WTC11 (cell line): ENCODE data around the gene RBFOX2. TPM values are rescaled to one million over a fixed set of nuclear protein-coding genes. Genes with fewer than 3 reads are reported as not detected.

Experiments used
- ATAC-seq: fragments of 200-7000 bp; cut with Tn5 transposase; 2 replicates; pipeline ENCODE4 v1.10.0; 2021; ENCODE audit warnings: mild to moderate bottlenecking, moderate library complexity
- CTCF ChIA-PET: fragments of 300-600 bp; sonication (Branson Sonifier 250); formaldehyde crosslinking; loops from one replicate; lab custom pipeline; 2021; ENCODE audit warnings: antibody characterized with exemption; lab: Charles Lee
- POLR2A ChIA-PET: fragments of 350-600 bp; sonication (Branson Sonifier 250); formaldehyde crosslinking; loops from one replicate; lab custom pipeline; 2021; ENCODE audit warnings: antibody characterized with exemption; lab: Charles Lee
- DNase-seq: peaks from one replicate; pipeline ENCODE4 v3.0.0; 2021; ENCODE audit warnings: low spot score
- H3K27ac Mint-ChIP-seq: 2 replicates; pipeline ENCODE4 v1.8.0; 2021; ENCODE audit warnings: mixed read lengths
- H3K27me3 Mint-ChIP-seq: 2 replicates; pipeline ENCODE4 v1.8.0; 2021; ENCODE audit warnings: low read depth, mild to moderate bottlenecking, moderate library complexity, mixed read lengths
- H3K36me3 Mint-ChIP-seq: 2 replicates; pipeline ENCODE4 v1.8.0; 2021; ENCODE audit warnings: mixed read lengths
- H3K4me1 Mint-ChIP-seq: 2 replicates; pipeline ENCODE4 v1.8.0; 2022; ENCODE audit warnings: mixed read lengths
- H3K4me3 Mint-ChIP-seq: 2 replicates; pipeline ENCODE4 v1.8.0; 2021; ENCODE audit warnings: mild to moderate bottlenecking, moderate library complexity, mixed read lengths
- H3K9me3 Mint-ChIP-seq: 2 replicates; pipeline ENCODE4 v1.8.0; 2021; ENCODE audit warnings: mixed read lengths
- ATF2 ChIP-seq: sonication (generic); formaldehyde crosslinking; IDR thresholded peaks from 2 replicates; pipeline ENCODE4 v1.8.1; 2022; ENCODE audit warnings: low read depth, missing genetic modification reagents, borderline replicate concordance
- ELF4 ChIP-seq: sonication (generic); formaldehyde crosslinking; IDR thresholded peaks from 2 replicates; pipeline ENCODE4 v1.8.1; 2022; ENCODE audit warnings: low read depth, mild to moderate bottlenecking, moderate library complexity, missing genetic modification reagents
- ERG ChIP-seq: fragments of 250-450 bp; sonication (Bioruptor Pico); IDR thresholded peaks from 2 replicates; pipeline ENCODE4 v1.8.0; 2021; ENCODE audit warnings: mild to moderate bottlenecking
- JAZF1 ChIP-seq: fragments of 250-450 bp; sonication (Bioruptor Pico); IDR thresholded peaks from 2 replicates; pipeline ENCODE4 v1.9.0; 2021; ENCODE audit warnings: moderate library complexity, mild to moderate bottlenecking, inconsistent platforms
- OVOL2 ChIP-seq: fragments of 250-450 bp; sonication (Bioruptor Pico); IDR thresholded peaks from 2 replicates; pipeline ENCODE4 v1.9.0; 2021; ENCODE audit warnings: mild to moderate bottlenecking, borderline replicate concordance
- PRRX2 ChIP-seq: fragments of 250-450 bp; sonication (Bioruptor Pico); IDR thresholded peaks from 2 replicates; pipeline ENCODE4 v1.8.0; 2021; ENCODE audit warnings: mild to moderate bottlenecking
- ZBTB21 ChIP-seq: sonication (generic); formaldehyde crosslinking; IDR thresholded peaks from 2 replicates; pipeline ENCODE4 v1.8.1; 2023; ENCODE audit warnings: mild to moderate bottlenecking, missing genetic modification reagents, borderline replicate concordance
- ZNF232 ChIP-seq: sonication (generic); formaldehyde crosslinking; IDR thresholded peaks from 2 replicates; pipeline ENCODE4 v1.8.0; 2022; ENCODE audit warnings: mild to moderate bottlenecking, missing genetic modification reagents
- ZNF317 ChIP-seq: sonication (generic); formaldehyde crosslinking; IDR thresholded peaks from 2 replicates; pipeline ENCODE4 v1.8.1; 2023; ENCODE audit warnings: low read depth, mild to moderate bottlenecking, moderate library complexity, missing genetic modification reagents, borderline replicate concordance
- ZSCAN18 ChIP-seq: fragments of 250-450 bp; sonication (Bioruptor Pico); IDR thresholded peaks from 2 replicates; pipeline ENCODE4 v2.1.2; 2022; ENCODE audit warnings: mild to moderate bottlenecking, moderate library complexity
- total RNA-seq: library from RNA; stranded (reverse); gene quantifications from 3 replicates; pipeline ENCODE4 v1.2.3, GENCODE V29; 2021
- TF ChIP-seq, protein P1 (sequence below): sonication (generic); formaldehyde crosslinking; IDR thresholded peaks from 2 replicates; pipeline ENCODE4 v1.8.0; 2023; ENCODE audit warnings: missing genetic modification reagents
- TF ChIP-seq, protein P2 (sequence below): sonication (generic); formaldehyde crosslinking; IDR thresholded peaks from 2 replicates; pipeline ENCODE4 v1.8.1; 2023; ENCODE audit warnings: mild to moderate bottlenecking, moderate library complexity, missing genetic modification reagents
- TF ChIP-seq, protein P3 (sequence below): fragments of 250-450 bp; sonication (Bioruptor Pico); IDR thresholded peaks from 2 replicates; pipeline ENCODE4 v1.9.0; 2021; ENCODE audit warnings: mild to moderate bottlenecking
- TF ChIP-seq, protein P4 (sequence below): sonication (generic); formaldehyde crosslinking; IDR thresholded peaks from 2 replicates; pipeline ENCODE4 v1.8.0; 2022; ENCODE audit warnings: mild to moderate bottlenecking, missing genetic modification reagents
- TF ChIP-seq, protein P5 (sequence below): fragments of 200-600 bp; IDR thresholded peaks from 2 replicates; pipeline ENCODE4 v1.8.0; 2022; ENCODE audit warnings: antibody characterized with exemption

RBFOX2 gene
- total RNA-seq, 1 experiment from 2014 or later = 107 TPM

DNA sequence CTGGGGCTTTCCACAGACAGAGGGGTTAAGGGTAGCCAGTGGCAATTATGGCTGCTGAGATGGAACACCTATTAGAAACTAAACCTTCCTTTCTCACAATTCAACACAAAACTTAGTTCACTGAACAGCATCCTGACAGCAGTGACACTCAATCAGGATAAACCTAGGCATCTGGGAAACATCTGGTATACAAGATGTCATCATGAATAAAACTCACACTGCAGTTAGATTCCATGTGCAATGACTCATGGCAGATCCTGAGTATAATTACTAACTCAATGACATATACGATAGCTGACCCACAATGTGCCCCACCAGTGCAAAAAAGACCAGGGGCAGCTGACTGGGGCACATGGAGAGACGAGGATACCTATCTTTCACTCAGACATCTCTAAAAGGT is 17.7 kb downstream of the RBFOX2 start:
- ChIA-PET CTCF (interaction anchor here (3.0 kb wide), 1 partner anchor 55 kb away, joined by 16 read pairs; no protein-coding TSS in a partner anchor), POLR2A (no interaction called here)
- ATAC-seq (no peak), DNase-seq (no peak)
- H3K36me3 Mint-ChIP-seq = no peaks in the 10 kb centered on the region
- TF ChIP-seq, protein P1, sequence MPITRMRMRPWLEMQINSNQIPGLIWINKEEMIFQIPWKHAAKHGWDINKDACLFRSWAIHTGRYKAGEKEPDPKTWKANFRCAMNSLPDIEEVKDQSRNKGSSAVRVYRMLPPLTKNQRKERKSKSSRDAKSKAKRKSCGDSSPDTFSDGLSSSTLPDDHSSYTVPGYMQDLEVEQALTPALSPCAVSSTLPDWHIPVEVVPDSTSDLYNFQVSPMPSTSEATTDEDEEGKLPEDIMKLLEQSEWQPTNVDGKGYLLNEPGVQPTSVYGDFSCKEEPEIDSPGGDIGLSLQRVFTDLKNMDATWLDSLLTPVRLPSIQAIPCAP = no peak
- TF ChIP-seq OVOL2 (CRISPR knock-in tag) (no peak), ERG (CRISPR knock-in tag) (no peak), ATF2 (CRISPR knock-in tag) (no peak), PRRX2 (CRISPR knock-in tag) (no peak), JAZF1 (no peak), ZSCAN18 (no peak), ELF4 (CRISPR knock-in tag) (no peak)
- TF ChIP-seq, protein P2, sequence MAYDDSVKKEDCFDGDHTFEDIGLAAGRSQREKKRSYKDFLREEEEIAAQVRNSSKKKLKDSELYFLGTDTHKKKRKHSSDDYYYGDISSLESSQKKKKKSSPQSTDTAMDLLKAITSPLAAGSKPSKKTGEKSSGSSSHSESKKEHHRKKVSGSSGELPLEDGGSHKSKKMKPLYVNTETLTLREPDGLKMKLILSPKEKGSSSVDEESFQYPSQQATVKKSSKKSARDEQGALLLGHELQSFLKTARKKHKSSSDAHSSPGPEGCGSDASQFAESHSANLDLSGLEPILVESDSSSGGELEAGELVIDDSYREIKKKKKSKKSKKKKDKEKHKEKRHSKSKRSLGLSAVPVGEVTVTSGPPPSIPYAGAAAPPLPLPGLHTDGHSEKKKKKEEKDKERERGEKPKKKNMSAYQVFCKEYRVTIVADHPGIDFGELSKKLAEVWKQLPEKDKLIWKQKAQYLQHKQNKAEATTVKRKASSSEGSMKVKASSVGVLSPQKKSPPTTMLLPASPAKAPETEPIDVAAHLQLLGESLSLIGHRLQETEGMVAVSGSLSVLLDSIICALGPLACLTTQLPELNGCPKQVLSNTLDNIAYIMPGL = no peak
- TF ChIP-seq, protein P3, sequence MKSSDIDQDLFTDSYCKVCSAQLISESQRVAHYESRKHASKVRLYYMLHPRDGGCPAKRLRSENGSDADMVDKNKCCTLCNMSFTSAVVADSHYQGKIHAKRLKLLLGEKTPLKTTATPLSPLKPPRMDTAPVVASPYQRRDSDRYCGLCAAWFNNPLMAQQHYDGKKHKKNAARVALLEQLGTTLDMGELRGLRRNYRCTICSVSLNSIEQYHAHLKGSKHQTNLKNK (CRISPR knock-in tag) = no peak
- TF ChIP-seq, protein P4, sequence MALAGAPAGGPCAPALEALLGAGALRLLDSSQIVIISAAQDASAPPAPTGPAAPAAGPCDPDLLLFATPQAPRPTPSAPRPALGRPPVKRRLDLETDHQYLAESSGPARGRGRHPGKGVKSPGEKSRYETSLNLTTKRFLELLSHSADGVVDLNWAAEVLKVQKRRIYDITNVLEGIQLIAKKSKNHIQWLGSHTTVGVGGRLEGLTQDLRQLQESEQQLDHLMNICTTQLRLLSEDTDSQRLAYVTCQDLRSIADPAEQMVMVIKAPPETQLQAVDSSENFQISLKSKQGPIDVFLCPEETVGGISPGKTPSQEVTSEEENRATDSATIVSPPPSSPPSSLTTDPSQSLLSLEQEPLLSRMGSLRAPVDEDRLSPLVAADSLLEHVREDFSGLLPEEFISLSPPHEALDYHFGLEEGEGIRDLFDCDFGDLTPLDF (CRISPR knock-in tag) = no peak
- TF ChIP-seq, protein P5, sequence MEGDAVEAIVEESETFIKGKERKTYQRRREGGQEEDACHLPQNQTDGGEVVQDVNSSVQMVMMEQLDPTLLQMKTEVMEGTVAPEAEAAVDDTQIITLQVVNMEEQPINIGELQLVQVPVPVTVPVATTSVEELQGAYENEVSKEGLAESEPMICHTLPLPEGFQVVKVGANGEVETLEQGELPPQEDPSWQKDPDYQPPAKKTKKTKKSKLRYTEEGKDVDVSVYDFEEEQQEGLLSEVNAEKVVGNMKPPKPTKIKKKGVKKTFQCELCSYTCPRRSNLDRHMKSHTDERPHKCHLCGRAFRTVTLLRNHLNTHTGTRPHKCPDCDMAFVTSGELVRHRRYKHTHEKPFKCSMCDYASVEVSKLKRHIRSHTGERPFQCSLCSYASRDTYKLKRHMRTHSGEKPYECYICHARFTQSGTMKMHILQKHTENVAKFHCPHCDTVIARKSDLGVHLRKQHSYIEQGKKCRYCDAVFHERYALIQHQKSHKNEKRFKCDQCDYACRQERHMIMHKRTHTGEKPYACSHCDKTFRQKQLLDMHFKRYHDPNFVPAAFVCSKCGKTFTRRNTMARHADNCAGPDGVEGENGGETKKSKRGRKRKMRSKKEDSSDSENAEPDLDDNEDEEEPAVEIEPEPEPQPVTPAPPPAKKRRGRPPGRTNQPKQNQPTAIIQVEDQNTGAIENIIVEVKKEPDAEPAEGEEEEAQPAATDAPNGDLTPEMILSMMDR = no peak
- no peaks in the 10 kb centered on the region for H3K27me3 Mint-ChIP-seq
- H3K27ac Mint-ChIP-seq = peak overlapping the region; percentile 98
- peaks cover 62% of the 10 kb centered on the region for H3K4me1 Mint-ChIP-seq
- H3K9me3 Mint-ChIP-seq = no peaks in the 10 kb centered on the region
- no peak overlapping the region for H3K4me3 Mint-ChIP-seq

- ChIA-PET POLR2A (no interaction called here), CTCF (interaction anchor here (0.6 kb wide), 1 partner anchor 79 kb away, joined by 3 read pairs; no protein-coding TSS in a partner anchor)
- Mint-ChIP-seq H3K9me3 (no peaks in the 10 kb centered on the region), H3K27me3 (no peaks in the 10 kb centered on the region), H3K36me3 (no peaks in the 10 kb centered on the region), H3K4me3 (peak overlapping the region; percentile 5; the same call in 1 of the 2 replicates), H3K27ac (peak overlapping the region; percentile 98), H3K4me1 (peaks cover 56% of the 10 kb centered on the region)
- peak; percentile 98 for ATAC-seq
- TF ChIP-seq ZNF317 (CRISPR knock-in tag) (no peak), ZNF232 (no peak), ZBTB21 (CRISPR knock-in tag) (no peak)
- TF ChIP-seq, protein P1 = no peak
- peak; percentile 65 for DNase-seq
These were observed 18.5 kb downstream of the RBFOX2 start for GRCh38 chr22:36010090-36010489.
